NCI-H128 (cell line): ENCODE data around the gene TBC1D25.
A peak's percentile ranks its signal among the peaks of the same experiment; 100 is the strongest.

ENCODE experiments used
- DNase-seq: peaks from one replicate; lab custom pipeline; 2025; ENCODE audit not compliant: unreplicated experiment; lab: John Stamatoyannopoulos, UW

TBC1D25 gene

GRCh38 chrX:48539345-48540027, at the start of gene TBC1D25:
TBC1D25 (plus strand) TSS chrX:48539714; CDS start chrX:48539798, 84 bp downstream.
- peak; percentile 91 for DNase-seq

- DNase-seq, result no peak
Measured at GRCh38 chrX:48489892-48490291, 49.6 kb upstream of the TBC1D25 start.

GRCh38 chrX:48490661-48491060, 48.9 kb upstream of the TBC1D25 start:
- DNase-seq, result no peak

DNA sequence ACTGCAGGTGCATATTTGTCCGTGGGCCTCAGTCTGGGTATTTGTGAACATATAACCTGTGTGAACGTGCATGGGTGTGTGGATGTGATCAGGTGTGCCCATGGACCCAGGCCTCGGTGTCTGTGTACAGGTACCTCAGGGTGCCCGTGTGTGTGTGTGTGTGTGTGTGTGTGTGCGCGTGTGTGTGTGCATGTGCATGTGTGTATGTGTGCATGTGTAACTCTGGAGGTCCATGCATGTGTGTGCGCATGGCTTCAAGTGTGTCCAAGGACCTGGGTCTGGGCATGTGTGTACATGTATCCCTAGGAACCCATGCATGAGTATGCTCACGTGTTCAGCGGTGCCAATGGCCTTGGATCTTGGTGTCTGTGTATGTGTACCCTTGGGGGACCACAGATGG, 47.7 kb upstream of the TBC1D25 start:
- no peak for DNase-seq

DNA sequence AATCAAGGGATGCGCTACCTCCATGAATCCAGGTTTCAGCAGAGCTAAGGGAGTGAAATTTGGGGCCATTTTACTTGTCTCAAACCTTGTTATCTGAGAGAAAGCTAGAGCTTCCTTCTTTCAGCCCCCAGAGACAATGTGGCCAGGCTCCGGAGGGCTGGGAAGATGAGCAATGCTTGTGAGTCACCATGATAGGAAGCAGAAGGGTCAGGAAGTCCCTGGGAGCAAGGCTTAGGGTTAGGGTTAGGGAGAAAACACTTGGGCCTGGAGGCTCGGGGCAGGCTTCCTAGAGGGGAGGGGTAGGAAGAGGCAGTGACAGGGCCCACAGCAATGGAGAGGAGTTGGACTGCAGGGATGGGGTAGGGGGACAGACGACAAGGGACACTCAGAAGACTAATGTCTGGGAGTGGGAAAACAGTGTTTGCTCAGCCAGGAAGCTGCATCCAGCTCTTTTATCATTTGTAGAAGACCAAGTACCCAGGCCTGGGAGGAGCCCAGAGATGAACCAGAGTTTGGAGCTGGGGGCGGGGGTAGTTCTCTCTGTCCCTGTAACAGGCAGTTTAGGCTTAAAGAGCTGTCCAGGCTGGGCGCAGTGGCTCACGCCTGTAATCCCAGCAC, 47.1 kb upstream of the TBC1D25 start:
- no peak for DNase-seq

DNA sequence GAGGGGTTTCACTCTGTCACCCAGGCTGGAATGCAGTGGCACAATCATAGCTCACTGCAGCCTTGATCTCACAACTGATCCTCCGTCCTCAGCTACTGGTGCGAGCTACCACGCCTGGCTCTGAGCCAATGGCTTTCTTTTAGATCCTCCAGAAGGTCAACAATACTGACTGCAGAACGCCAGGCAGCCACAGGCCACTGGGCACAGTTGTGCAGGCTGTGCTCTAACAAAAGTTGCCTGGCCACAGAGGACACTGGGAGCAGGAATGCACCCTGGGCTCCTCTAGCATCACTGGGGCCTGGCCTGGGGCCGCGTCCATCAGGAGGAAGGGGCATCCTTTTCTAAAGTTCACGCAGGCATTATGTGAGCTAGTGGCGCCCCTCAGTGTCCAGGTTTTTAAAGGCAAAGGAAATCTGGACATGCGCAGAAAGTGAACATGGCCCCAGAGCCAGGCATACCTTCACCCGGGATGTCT, 45.6 kb upstream of the TBC1D25 start:
- DNase-seq, result no peak

DNA sequence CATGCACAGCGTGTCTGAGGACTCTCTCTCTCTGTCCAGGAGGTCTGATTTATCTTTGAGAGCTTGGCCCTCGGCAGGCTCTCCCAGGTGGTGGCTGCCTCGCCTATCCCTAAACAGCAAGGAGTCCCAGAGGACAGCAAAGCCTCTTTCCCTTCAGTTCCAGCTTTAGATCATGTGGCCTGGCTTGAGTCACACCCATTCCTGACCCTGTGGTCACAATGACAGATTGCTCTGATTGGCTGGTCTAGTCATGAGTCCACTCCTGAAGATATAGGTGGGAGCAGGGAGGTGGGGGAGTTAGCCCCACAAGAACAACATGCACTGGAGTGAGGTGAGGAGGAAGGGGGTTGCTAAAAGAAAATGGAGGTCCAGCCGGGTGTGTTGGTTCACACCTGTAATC, 42.9 kb upstream of the TBC1D25 start:
- DNase-seq, result no peak

DNA sequence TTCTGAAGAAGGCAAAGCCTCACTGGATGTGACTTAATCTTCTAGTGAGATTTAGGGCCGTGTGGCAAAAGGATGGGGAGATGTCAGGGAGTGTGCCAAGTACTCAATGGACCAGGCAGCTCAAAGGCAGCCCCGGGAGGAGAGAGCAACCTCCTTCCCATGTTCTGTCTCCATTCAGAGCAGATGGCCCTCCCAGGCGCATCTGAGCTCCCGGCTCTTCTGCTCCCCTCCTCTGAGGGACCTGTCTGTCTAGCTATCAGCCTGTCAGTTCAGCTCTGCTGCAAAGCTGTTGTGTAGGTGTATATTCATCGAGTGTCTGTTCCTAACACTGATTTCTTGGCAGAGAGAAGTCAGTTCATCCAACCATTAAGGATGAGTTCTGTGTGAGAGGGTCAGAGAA, 41.6 kb upstream of the TBC1D25 start:
- no peak for DNase-seq

GRCh38 chrX:48498374-48498809, 41.1 kb upstream of the TBC1D25 start:
- no peak for DNase-seq

GRCh38 chrX:48504261-48504660, 35.3 kb upstream of the TBC1D25 start:
- DNase-seq, result no peak

DNA sequence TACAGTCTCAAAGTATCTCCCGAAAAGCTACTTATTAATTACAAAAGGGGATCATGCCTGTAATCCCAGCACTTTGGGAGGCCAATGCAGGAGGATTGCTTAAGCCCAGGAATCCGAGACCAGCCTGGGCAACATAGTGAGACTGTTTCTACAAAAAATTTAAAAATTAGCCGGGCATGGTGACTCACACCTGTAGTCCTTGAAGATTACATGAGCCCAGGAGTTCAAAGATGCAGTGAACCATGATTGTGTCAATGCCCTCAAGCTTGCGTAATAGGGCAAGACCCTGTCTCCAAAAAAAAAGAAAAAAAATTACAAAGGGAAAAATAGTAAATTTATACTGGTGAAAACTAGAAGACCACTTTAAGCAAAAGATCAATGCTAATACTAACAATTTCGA, 34.0 kb upstream of the TBC1D25 start:
- no peak for DNase-seq

- DNase-seq, result no peak
Measured at GRCh38 chrX:48507246-48507645, 32.3 kb upstream of the TBC1D25 start.

GRCh38 chrX:48508400-48509244, 30.9 kb upstream of the TBC1D25 start, which contains the start of gene PORCN:
PORCN (plus strand) TSS chrX:48508992; CDS start chrX:48509821, 829 bp downstream.
- DNase-seq, result peak; percentile 31

DNA sequence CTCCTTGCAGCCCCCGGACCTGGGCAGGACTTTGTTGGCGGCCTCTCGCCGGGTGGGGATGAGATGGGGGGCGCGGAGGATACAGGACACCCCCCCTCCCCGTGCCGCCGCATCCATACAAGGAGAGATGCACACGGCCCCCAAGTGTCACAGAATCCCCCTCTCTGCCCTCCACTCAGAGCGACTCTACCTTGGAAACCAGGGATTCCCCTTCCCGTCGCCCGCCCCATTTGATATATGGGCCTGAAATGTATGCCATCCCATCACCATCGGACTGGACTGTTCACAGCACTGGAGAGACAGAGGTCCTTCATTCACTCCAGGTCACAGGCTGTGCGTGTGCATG, 30.3 kb upstream of the TBC1D25 start:
- no peak for DNase-seq

- no peak for DNase-seq
Measured at GRCh38 chrX:48509619-48510018, 29.9 kb upstream of the TBC1D25 start.

- DNase-seq, result no peak
Measured at GRCh38 chrX:48511560-48511959, 28.0 kb upstream of the TBC1D25 start.

GRCh38 chrX:48512371-48512935, 27.1 kb upstream of the TBC1D25 start:
- DNase-seq, result no peak

DNA sequence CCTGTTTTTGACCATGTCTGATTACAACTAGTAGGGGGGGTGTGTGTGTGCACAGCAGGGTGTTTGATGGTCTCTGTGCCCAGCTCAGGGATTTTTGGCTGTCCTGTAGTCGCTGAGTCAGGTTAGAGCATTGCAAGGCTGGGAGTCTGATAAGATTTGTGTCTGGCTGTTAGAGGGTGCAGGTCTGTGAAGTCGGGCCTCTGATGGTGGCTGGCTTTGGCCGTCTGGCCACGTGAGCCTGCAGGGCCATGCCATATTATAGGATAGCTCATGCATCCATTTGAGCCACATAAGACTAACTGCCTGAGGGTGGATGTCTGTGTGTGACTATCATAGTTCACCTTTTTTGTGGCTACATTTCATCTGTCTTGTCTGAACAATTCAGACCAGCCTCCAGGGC, 25.8 kb upstream of the TBC1D25 start:
- DNase-seq, result no peak

- no peak for DNase-seq
Measured at GRCh38 chrX:48514126-48514806, 25.2 kb upstream of the TBC1D25 start.

DNA sequence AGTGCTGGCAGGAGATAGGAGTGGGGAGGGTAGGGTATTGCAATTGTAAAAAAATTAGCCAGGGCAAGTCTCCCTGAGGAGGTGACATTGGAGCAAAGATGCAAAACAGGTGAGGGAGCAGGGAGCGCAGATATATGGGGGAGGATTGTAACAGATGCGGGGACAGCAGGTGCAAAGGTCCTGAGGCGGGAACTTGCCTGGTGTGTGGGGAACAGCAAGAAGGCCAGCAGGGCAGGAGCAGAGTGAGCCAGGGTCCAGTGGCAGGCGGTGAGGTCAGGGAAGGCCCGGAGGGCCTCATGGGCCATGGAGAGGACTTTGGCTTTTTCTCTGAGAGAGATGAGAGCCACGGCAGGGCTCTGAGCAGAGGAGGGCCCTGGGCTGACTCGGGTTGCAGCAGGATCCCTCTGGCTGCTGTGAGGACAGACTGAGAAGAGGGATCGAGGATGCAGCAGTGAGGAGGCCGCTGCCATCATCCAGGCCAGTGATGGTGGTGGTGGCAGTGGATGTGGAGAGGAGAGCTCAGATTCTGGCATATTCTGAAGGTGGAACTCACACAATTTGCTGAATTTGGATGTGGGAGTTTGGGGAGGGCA, 24.6 kb upstream of the TBC1D25 start:
- DNase-seq, result no peak

GRCh38 chrX:48515842-48516241, 23.7 kb upstream of the TBC1D25 start:
- no peak for DNase-seq
